H9 (cell line): ENCODE results near the gene CELF5. TPM values are rescaled to one million over a fixed set of nuclear protein-coding genes. Genes with fewer than 3 reads are reported as not detected.

ENCODE experiments used
- DNase-seq: peaks from one replicate; pipeline ENCODE4 v3.0.0-alpha.2; 2017
- H2AFZ ChIP-seq: one replicate; pipeline ENCODE4 v1.6.1; 2013; ENCODE audit warnings: mild to moderate bottlenecking, low read length, control low read depth, moderate library complexity
- H2AK5ac ChIP-seq: 2 replicates; pipeline ENCODE4 v1.6.1; 2013; ENCODE audit warnings: low read length, control low read depth, mixed read lengths; ENCODE audit not compliant: insufficient read length
- H2BK120ac ChIP-seq: one replicate; pipeline ENCODE4 v1.6.1; 2013; ENCODE audit warnings: low read depth, mild to moderate bottlenecking, low read length, control low read depth, inconsistent platforms; ENCODE audit not compliant: poor library complexity, severe bottlenecking
- H2BK12ac ChIP-seq: 2 replicates; pipeline ENCODE4 v1.6.1; 2013; ENCODE audit warnings: low read length, control low read depth, mixed read lengths, low read depth; ENCODE audit not compliant: insufficient read length
- H2BK15ac ChIP-seq: 2 replicates; pipeline ENCODE4 v1.6.1; 2013; ENCODE audit warnings: low read depth, low read length, control low read depth
- H2BK20ac ChIP-seq: one replicate; pipeline ENCODE4 v1.6.1; 2013; ENCODE audit warnings: low read depth, mild to moderate bottlenecking, low read length, control low read depth, inconsistent platforms; ENCODE audit not compliant: poor library complexity, severe bottlenecking
- H2BK5ac ChIP-seq: 2 replicates; pipeline ENCODE4 v1.6.1; 2013; ENCODE audit warnings: low read length, control low read depth, mixed read lengths; ENCODE audit not compliant: insufficient read length
- H3K14ac ChIP-seq: 2 replicates; pipeline ENCODE4 v1.6.1; 2013; ENCODE audit warnings: low read length, control low read depth; ENCODE audit not compliant: insufficient read depth
- H3K18ac ChIP-seq: 2 replicates; pipeline ENCODE4 v1.6.1; 2013; ENCODE audit warnings: low read depth, mild to moderate bottlenecking, mixed read lengths, low read length, control low read depth; ENCODE audit not compliant: insufficient read length
- H3K23ac ChIP-seq: 2 replicates; pipeline ENCODE4 v1.6.1; 2013; ENCODE audit warnings: low read length, control low read depth, mixed read lengths, low read depth; ENCODE audit not compliant: insufficient read length
- H3K23me2 ChIP-seq: 2 replicates; pipeline ENCODE4 v1.6.1; 2013; ENCODE audit warnings: low read depth, mild to moderate bottlenecking, mixed read lengths, low read length, control low read depth; ENCODE audit not compliant: insufficient read length, poor library complexity, severe bottlenecking
- H3K27ac ChIP-seq: 2 replicates; pipeline ENCODE4 v1.5.1; 2013; ENCODE audit warnings: low read length, control low read depth, mixed read lengths, low read depth; ENCODE audit not compliant: insufficient read length
- H3K27me3 ChIP-seq: 2 replicates; pipeline ENCODE4 v1.6.1; 2013; ENCODE audit warnings: low read length, control low read depth, inconsistent platforms; ENCODE audit not compliant: insufficient read depth
- H3K4ac ChIP-seq: 2 replicates; pipeline ENCODE4 v1.6.1; 2013; ENCODE audit warnings: low read depth, mild to moderate bottlenecking, control low read depth, inconsistent platforms, low read length, moderate library complexity
- H3K4me1 ChIP-seq: 2 replicates; pipeline ENCODE4 v1.6.1; 2013; ENCODE audit warnings: low read length, control low read depth, inconsistent platforms; ENCODE audit not compliant: insufficient read depth
- H3K4me2 ChIP-seq: 2 replicates; pipeline ENCODE4 v1.6.1; 2013; ENCODE audit warnings: low read length, control low read depth, mixed read lengths; ENCODE audit not compliant: insufficient read length, insufficient read depth
- H3K56ac ChIP-seq: 2 replicates; pipeline ENCODE4 v1.6.1; 2013; ENCODE audit warnings: low read depth, mild to moderate bottlenecking, mixed read lengths, low read length, control low read depth; ENCODE audit not compliant: insufficient read length
- H3K79me1 ChIP-seq: 2 replicates; pipeline ENCODE4 v1.6.1; 2013; ENCODE audit warnings: low read depth, mild to moderate bottlenecking, moderate library complexity, low read length, control low read depth, inconsistent platforms; ENCODE audit not compliant: insufficient read depth, poor library complexity, severe bottlenecking
- H3K79me2 ChIP-seq: 2 replicates; pipeline ENCODE4 v1.6.1; 2013; ENCODE audit warnings: low read length, control low read depth, inconsistent platforms; ENCODE audit not compliant: insufficient read depth
- H3K9ac ChIP-seq: 2 replicates; pipeline ENCODE4 v1.6.1; 2013; ENCODE audit warnings: low read length, control low read depth, mixed read lengths; ENCODE audit not compliant: insufficient read length; ENCODE audit errors: extremely low read depth
- H3K9me3 ChIP-seq: one replicate; pipeline ENCODE4 v1.6.1; 2013; ENCODE audit warnings: low read depth, low read length, inconsistent platforms; ENCODE audit not compliant: control insufficient read depth
- H3T11ph ChIP-seq: one replicate; pipeline ENCODE4 v1.6.1; 2013; ENCODE audit warnings: mild to moderate bottlenecking, low read length, control low read depth, inconsistent platforms
- H4K20me1 ChIP-seq: one replicate; pipeline ENCODE4 v1.6.1; 2013; ENCODE audit not compliant: control insufficient read depth, insufficient read length, insufficient read depth
- H4K5ac ChIP-seq: 2 replicates; pipeline ENCODE4 v1.6.1; 2013; ENCODE audit warnings: low read depth, mild to moderate bottlenecking, mixed read lengths, low read length, control low read depth; ENCODE audit not compliant: insufficient read length
- H4K8ac ChIP-seq: replicated peaks from 2 replicates; pipeline ENCODE4 v1.6.1; 2013; ENCODE audit warnings: low read length, control low read depth, mixed read lengths, low read depth; ENCODE audit not compliant: insufficient read length
- H4K91ac ChIP-seq: 2 replicates; pipeline ENCODE4 v1.6.1; 2013; ENCODE audit warnings: low read depth, mild to moderate bottlenecking, moderate library complexity, mixed read lengths, low read length, control low read depth; ENCODE audit not compliant: insufficient read length
- H3K27ac Mint-ChIP-seq, 3 experiments: 2 replicates in 2 of 3; 3 replicates in 1 of 3; pipeline ENCODE4 v1.8.0; 2020 to 2021; ENCODE audit warnings: mixed read lengths in 3 of 3, mild to moderate bottlenecking in 1 of 3, moderate library complexity in 1 of 3
- H3K27me3 Mint-ChIP-seq: 2 replicates; pipeline ENCODE4 v1.8.0; 2021; ENCODE audit warnings: low read depth, mild to moderate bottlenecking, moderate library complexity, mixed read lengths
- H3K36me3 Mint-ChIP-seq, 3 experiments: 2 replicates in 2 of 3; 3 replicates in 1 of 3; pipeline ENCODE4 v1.8.0; 2020 to 2021; ENCODE audit warnings: low read depth in 3 of 3, mixed read lengths in 3 of 3; ENCODE audit not compliant: insufficient read depth in 1 of 3
- H3K4me1 Mint-ChIP-seq, 2 experiments: 2 replicates each; pipeline ENCODE4 v1.8.0; 2020; ENCODE audit warnings: mixed read lengths in 2 of 2
- H3K4me3 Mint-ChIP-seq, 2 experiments: 2 replicates in 1 of 2; 3 replicates in 1 of 2; pipeline ENCODE4 v1.8.0; 2020 to 2021; ENCODE audit warnings: mild to moderate bottlenecking in 2 of 2, mixed read lengths in 2 of 2, moderate library complexity in 1 of 2
- H3K9me3 Mint-ChIP-seq, 2 experiments: 2 replicates in 1 of 2; 3 replicates in 1 of 2; pipeline ENCODE4 v1.8.0; 2020; ENCODE audit warnings: mild to moderate bottlenecking in 2 of 2, mixed read lengths in 2 of 2, moderate library complexity in 1 of 2
- CTCF ChIP-seq: fragments of 200-600 bp; sonication (generic); conservative IDR thresholded peaks from 3 replicates; pipeline ENCODE4 v1.8.0; 2021; ENCODE audit warnings: antibody characterized with exemption, mild to moderate bottlenecking
- WGBS: extraction: QIAGEN DNeasy Blood & Tissue Kit; methylation state at CpG from one replicate; pipeline ENCODE4 v1.1.7; 2013; ENCODE audit warnings: missing lambda C conversion rate, low lambda C conversion rate, mixed read lengths; ENCODE audit not compliant: insufficient read length; ENCODE audit errors: extremely low coverage; 5-methylcytosine and 5-hydroxymethylcytosine counted together
- total RNA-seq: library from RNA; stranded (reverse); gene quantifications from 2 replicates; pipeline ENCODE4 v1.2.1, GENCODE V29; 2021

The CELF5 gene
- total RNA-seq, 1 experiment from 2014 or later: 4.8 TPM

- Histone ChIP-seq H3K27me3 (no peaks in the 10 kb centered on the region), H3K23ac (no peak overlapping the region), H2AFZ (no peak overlapping the region), H3K79me1 (no peaks in the 10 kb centered on the region), H3K56ac (no peak overlapping the region), H3K18ac (no peak overlapping the region), H2BK15ac (no peak overlapping the region), H2BK5ac (no peak overlapping the region), H3K79me2 (no peaks in the 10 kb centered on the region), H3K27ac (no peak overlapping the region), H4K20me1 (no peaks in the 10 kb centered on the region), H4K91ac (no peak overlapping the region), H3T11ph (no peak overlapping the region), H2AK5ac (no peak overlapping the region), H2BK12ac (no peak overlapping the region), H3K4ac (no peak overlapping the region), H3K14ac (no peak overlapping the region), H2BK120ac (no peak overlapping the region), H4K5ac (no peak overlapping the region), H3K23me2 (no peaks in the 10 kb centered on the region), H3K9ac (no peak overlapping the region), H2BK20ac (no peak overlapping the region), H3K9me3 (no peaks in the 10 kb centered on the region), H3K4me2 (no peak overlapping the region), H3K4me1 (no peaks in the 10 kb centered on the region), H4K8ac (no peak overlapping the region)
- Mint-ChIP-seq H3K27ac (no peak overlapping the region), H3K4me3 (no peak overlapping the region), H3K36me3 (no peaks in the 10 kb centered on the region; a peak in 1 of 7 replicates), H3K27me3 (peaks cover 23% of the 10 kb centered on the region), H3K9me3 (peaks cover 3 to 8% of the 10 kb centered on the region in 2 experiments; a peak in 3 of 5 replicates), H3K4me1 (no peaks in the 10 kb centered on the region)
- DNase-seq: no peak
- TF ChIP-seq CTCF: no peak
- WGBS: no CpG with 5 or more reads among the region's 7 CpGs
These were observed 37.9 kb downstream of the CELF5 start for GRCh38 chr19:3262362-3262761.
